OCI-LY3 (cell line): ENCODE measurements around the gene TTL.

Experiments used
- H2AFZ ChIP-seq: fragments of 200-600, 300-600 bp; shearing (Covaris generic); 2 replicates; pipeline ENCODE4 v1.6.0; 2014; ENCODE audit warnings: antibody characterized with exemption, low read depth, low read length
- H3K27ac ChIP-seq: fragments of 200-600, 300-600 bp; sonication (generic); 2 replicates; pipeline ENCODE4 v1.5.1; 2014; ENCODE audit warnings: mild to moderate bottlenecking, low read length, moderate library complexity, mixed read lengths
- H3K27me3 ChIP-seq: fragments of 200-600, 300-600 bp; sonication (generic); 2 replicates; pipeline ENCODE4 v1.6.1; 2014; ENCODE audit warnings: low read depth, low read length, mixed read lengths
- H3K36me3 ChIP-seq: fragments of 200-600, 300-600 bp; sonication (generic); replicated peaks from 2 replicates; pipeline ENCODE3; 2014; ENCODE audit warnings: low read depth, low read length, mixed read lengths
- H3K4me1 ChIP-seq: fragments of 300-600, 200-600 bp; sonication (generic); 2 replicates; pipeline ENCODE4 v1.6.1; 2014; ENCODE audit warnings: low read length, mixed read lengths
- H3K4me2 ChIP-seq: fragments of 200-600, 300-600 bp; sonication (generic); 2 replicates; pipeline ENCODE4 v1.6.1; 2014; ENCODE audit warnings: low read length, mixed read lengths
- H3K4me3 ChIP-seq: fragments of 300-600, 200-600 bp; sonication (generic); 2 replicates; pipeline ENCODE4 v1.5.1; 2014; ENCODE audit warnings: antibody characterized with exemption, mild to moderate bottlenecking, low read length, moderate library complexity
- H3K79me2 ChIP-seq: fragments of 300-600, 200-600 bp; shearing (Covaris generic); 2 replicates; pipeline ENCODE4 v1.6.1; 2014; ENCODE audit warnings: mild to moderate bottlenecking, low read length, mixed read lengths
- H3K9ac ChIP-seq: fragments of 300-600, 200-600 bp; shearing (Covaris generic); 2 replicates; pipeline ENCODE4 v1.6.0; 2014; ENCODE audit warnings: mild to moderate bottlenecking, low read length, moderate library complexity
- H3K9me3 ChIP-seq: fragments of 200-600, 300-600 bp; shearing (Covaris generic); 2 replicates; pipeline ENCODE4 v1.6.1; 2014; ENCODE audit warnings: low read length, mixed read lengths; ENCODE audit not compliant: insufficient read depth
- H4K20me1 ChIP-seq: fragments of 200-600, 300-600 bp; sonication (generic); 2 replicates; pipeline ENCODE4 v1.6.1; 2016; ENCODE audit warnings: low read length, mixed read lengths; ENCODE audit not compliant: insufficient read depth
- EZH2phosphoT487 ChIP-seq: fragments of 200-600 bp; shearing (Covaris generic); IDR thresholded peaks from 2 replicates; pipeline ENCODE4 v1.6.1; 2018; ENCODE audit warnings: antibody characterized with exemption, mixed run types, low read depth
- TF ChIP-seq, protein P1 (sequence below): fragments of 200-600, 300-600 bp; sonication (generic); IDR thresholded peaks from 2 replicates; pipeline ENCODE4 v1.5.1; 2014; ENCODE audit warnings: antibody characterized with exemption, low read length, low read depth

Gene TTL

GRCh38 chr2:112516801-112517200 is 34.8 kb downstream of the TTL start:
- H3K4me1 ChIP-seq, result no peaks in the 10 kb centered on the region
- H3K9me3 ChIP-seq, result no peaks in the 10 kb centered on the region
- H4K20me1 ChIP-seq, result no peaks in the 10 kb centered on the region
- H2AFZ ChIP-seq, result no peak overlapping the region
- no peak overlapping the region for H3K27ac ChIP-seq
- no peak for TF ChIP-seq EZH2phosphoT487
- TF ChIP-seq, protein P1, sequence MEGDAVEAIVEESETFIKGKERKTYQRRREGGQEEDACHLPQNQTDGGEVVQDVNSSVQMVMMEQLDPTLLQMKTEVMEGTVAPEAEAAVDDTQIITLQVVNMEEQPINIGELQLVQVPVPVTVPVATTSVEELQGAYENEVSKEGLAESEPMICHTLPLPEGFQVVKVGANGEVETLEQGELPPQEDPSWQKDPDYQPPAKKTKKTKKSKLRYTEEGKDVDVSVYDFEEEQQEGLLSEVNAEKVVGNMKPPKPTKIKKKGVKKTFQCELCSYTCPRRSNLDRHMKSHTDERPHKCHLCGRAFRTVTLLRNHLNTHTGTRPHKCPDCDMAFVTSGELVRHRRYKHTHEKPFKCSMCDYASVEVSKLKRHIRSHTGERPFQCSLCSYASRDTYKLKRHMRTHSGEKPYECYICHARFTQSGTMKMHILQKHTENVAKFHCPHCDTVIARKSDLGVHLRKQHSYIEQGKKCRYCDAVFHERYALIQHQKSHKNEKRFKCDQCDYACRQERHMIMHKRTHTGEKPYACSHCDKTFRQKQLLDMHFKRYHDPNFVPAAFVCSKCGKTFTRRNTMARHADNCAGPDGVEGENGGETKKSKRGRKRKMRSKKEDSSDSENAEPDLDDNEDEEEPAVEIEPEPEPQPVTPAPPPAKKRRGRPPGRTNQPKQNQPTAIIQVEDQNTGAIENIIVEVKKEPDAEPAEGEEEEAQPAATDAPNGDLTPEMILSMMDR, result no peak
- H3K27me3 ChIP-seq, result no peaks in the 10 kb centered on the region
- H3K4me3 ChIP-seq, result no peak overlapping the region
- H3K9ac ChIP-seq, result no peak overlapping the region
- H3K36me3 ChIP-seq, result peaks cover 18% of the 10 kb centered on the region
- H3K79me2 ChIP-seq, result no peaks in the 10 kb centered on the region
- H3K4me2 ChIP-seq, result no peak overlapping the region

DNA sequence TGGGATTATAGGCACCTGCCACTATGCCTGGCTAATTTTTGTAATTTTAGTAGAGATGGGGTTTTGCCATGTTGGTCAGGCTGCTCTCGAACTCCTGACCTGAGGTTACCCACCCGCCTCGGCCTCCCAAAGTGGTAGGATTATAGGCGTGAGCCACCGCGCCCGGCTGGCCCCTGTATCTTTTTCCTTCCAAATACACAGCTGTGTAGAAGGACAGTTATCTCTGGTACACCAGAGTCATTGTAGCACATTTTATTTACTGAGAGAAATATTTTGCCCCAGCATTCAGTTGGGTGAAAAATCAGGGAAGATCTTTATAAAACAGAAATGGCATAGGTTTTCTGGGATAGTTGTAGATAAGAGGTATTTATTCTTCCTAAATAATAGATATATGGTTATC is 36.9 kb downstream of the TTL start:
- no peak overlapping the region for H3K4me3 ChIP-seq
- TF ChIP-seq, protein P1, result no peak
- no peak for TF ChIP-seq EZH2phosphoT487
- no peak overlapping the region for H2AFZ ChIP-seq
- no peaks in the 10 kb centered on the region for H4K20me1 ChIP-seq
- H3K9me3 ChIP-seq, result no peaks in the 10 kb centered on the region
- no peak overlapping the region for H3K9ac ChIP-seq
- H3K27me3 ChIP-seq, result no peaks in the 10 kb centered on the region
- no peaks in the 10 kb centered on the region for H3K4me1 ChIP-seq
- H3K4me2 ChIP-seq, result no peak overlapping the region
- H3K36me3 ChIP-seq, result peaks cover 18% of the 10 kb centered on the region
- no peaks in the 10 kb centered on the region for H3K79me2 ChIP-seq
- H3K27ac ChIP-seq, result no peak overlapping the region

- no peaks in the 10 kb centered on the region for H3K79me2 ChIP-seq
- no peak overlapping the region for H3K27ac ChIP-seq
- TF ChIP-seq, protein P1, result no peak
- no peak for TF ChIP-seq EZH2phosphoT487
- H2AFZ ChIP-seq, result no peak overlapping the region
- H3K36me3 ChIP-seq, result peaks cover 17% of the 10 kb centered on the region
- no peaks in the 10 kb centered on the region for H3K4me1 ChIP-seq
- no peak overlapping the region for H3K4me3 ChIP-seq
- no peak overlapping the region for H3K9ac ChIP-seq
- H3K27me3 ChIP-seq, result no peaks in the 10 kb centered on the region
- no peaks in the 10 kb centered on the region for H4K20me1 ChIP-seq
- H3K9me3 ChIP-seq, result no peaks in the 10 kb centered on the region
- H3K4me2 ChIP-seq, result no peak overlapping the region
Observed at GRCh38 chr2:112519506-112519905, 37.5 kb downstream of the TTL start.

DNA sequence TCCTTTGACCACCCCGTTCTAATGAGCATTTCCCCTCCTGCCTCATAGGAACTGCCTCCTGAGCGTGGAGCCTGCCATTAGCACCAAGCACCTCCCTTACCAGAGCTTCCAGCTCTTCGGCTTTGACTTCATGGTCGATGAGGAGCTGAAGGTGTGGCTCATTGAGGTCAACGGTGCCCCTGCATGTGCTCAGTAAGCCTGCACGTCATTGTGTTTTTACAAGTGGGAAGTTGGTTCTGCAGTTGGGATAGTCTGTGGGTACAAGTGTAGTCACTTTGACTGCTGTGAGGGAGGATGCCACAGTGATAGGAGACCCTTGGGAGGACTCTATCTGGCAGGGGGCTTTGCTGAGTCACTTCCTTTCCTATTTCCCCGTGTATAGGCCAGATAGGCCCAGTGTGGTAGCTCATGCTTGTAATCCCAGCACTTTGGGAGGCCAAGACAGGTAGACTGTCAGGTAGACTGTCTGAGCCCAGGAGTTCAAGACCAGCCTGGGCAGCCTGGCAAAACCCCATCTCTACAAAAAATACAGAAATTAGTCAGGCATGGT is 38.4 kb downstream of the TTL start:
- Histone ChIP-seq H3K4me1 (no peaks in the 10 kb centered on the region), H2AFZ (no peak overlapping the region), H3K27ac (no peak overlapping the region), H3K79me2 (no peaks in the 10 kb centered on the region), H4K20me1 (no peaks in the 10 kb centered on the region), H3K27me3 (no peaks in the 10 kb centered on the region), H3K9ac (no peak overlapping the region), H3K36me3 (peaks cover 12% of the 10 kb centered on the region), H3K4me3 (no peak overlapping the region), H3K9me3 (no peaks in the 10 kb centered on the region), H3K4me2 (no peak overlapping the region)
- no peak for TF ChIP-seq EZH2phosphoT487
- TF ChIP-seq, protein P1, result no peak
